ENCODE data around the gene IL22RA1.

Gene IL22RA1

DNA sequence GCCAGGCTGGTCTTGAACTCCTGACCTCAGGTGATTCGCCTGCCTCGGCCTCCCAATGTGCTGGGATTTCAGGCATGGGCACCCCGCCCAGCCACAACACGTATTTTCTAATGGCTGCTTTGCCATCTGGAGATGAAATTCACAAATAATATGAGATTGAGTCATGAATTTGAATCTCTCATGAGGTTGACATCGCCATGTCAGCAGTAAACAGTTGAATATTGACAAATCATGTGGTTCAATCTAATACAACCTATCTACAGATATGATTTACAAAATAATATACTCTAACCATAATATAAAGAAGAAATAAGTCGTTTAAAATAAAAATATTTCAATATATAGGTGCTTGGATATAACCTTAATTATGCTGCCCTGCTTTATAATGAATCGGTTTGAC, 73.1 kb downstream of the IL22RA1 start:
- no peak for DNase-seq

Data from CD4-positive, alpha-beta T cell treated with Interleukin-4 for 4 hours (primary cell).